ENCODE data around the gene ADIPOR1.

Gene ADIPOR1

GRCh38 chr1:202968895-202969295 is 10.8 kb upstream of the ADIPOR1 start:
- peak; percentile 7 for DNase-seq

GRCh38 chr1:202968351-202968750 is 10.2 kb upstream of the ADIPOR1 start:
- no peak for DNase-seq

- DNase-seq, result peak; percentile 9
Observed at GRCh38 chr1:202967684-202968281, 9.7 kb upstream of the ADIPOR1 start.

GRCh38 chr1:202966006-202966898 is 8.1 kb upstream of the ADIPOR1 start:
- DNase-seq, result no peak

GRCh38 chr1:202965422-202965821 is 7.3 kb upstream of the ADIPOR1 start:
- DNase-seq, result no peak

- DNase-seq, result peak; percentile 40
Observed at GRCh38 chr1:202964791-202965410, 6.8 kb upstream of the ADIPOR1 start.

GRCh38 chr1:202961220-202961880 is 3.2 kb upstream of the ADIPOR1 start:
- no peak for DNase-seq

GRCh38 chr1:202959276-202959620 is 1.1 kb upstream of the ADIPOR1 start:
- DNase-seq, result no peak

GRCh38 chr1:202958544-202959275 is 598 bp upstream of the ADIPOR1 start:
- no peak for DNase-seq

- DNase-seq, result no peak
Observed at GRCh38 chr1:202956969-202957368, 1.1 kb downstream of the ADIPOR1 start.

GRCh38 chr1:202954057-202954745 is 3.9 kb downstream of the ADIPOR1 start:
- no peak for DNase-seq

GRCh38 chr1:202953392-202953791 is 4.7 kb downstream of the ADIPOR1 start:
- DNase-seq, result no peak

GRCh38 chr1:202952818-202953217 is 5.3 kb downstream of the ADIPOR1 start:
- no peak for DNase-seq

GRCh38 chr1:202952099-202952498 is 6.0 kb downstream of the ADIPOR1 start:
- no peak for DNase-seq

GRCh38 chr1:202951437-202951836 is 6.7 kb downstream of the ADIPOR1 start:
- DNase-seq, result no peak

GRCh38 chr1:202945483-202945882 is 12.6 kb downstream of the ADIPOR1 start:
- no peak for DNase-seq

GRCh38 chr1:202944438-202944921 is 13.6 kb downstream of the ADIPOR1 start:
- no peak for DNase-seq

GRCh38 chr1:202942426-202942825 is 15.7 kb downstream of the ADIPOR1 start:
- no peak for DNase-seq

- DNase-seq, result no peak
Observed at GRCh38 chr1:202941372-202941771, 16.7 kb downstream of the ADIPOR1 start.

- DNase-seq, result no peak
Observed at GRCh38 chr1:202940561-202940960, 17.6 kb downstream of the ADIPOR1 start.

- DNase-seq, result no peak
Observed at GRCh38 chr1:202938287-202938925, 19.7 kb downstream of the ADIPOR1 start.
